GM12878 (cell line): ENCODE results near the gene BEST1. TPM values are rescaled to one million over a fixed set of nuclear protein-coding genes. Genes with fewer than 3 reads are reported as not detected.

Source experiments
- ATAC-seq: fragments of 200-7000 bp; cut with Tn5 transposase; 3 replicates; pipeline ENCODE4 v1.9.1; 2020; ENCODE audit warnings: mild to moderate bottlenecking, moderate library complexity
- BruUV-seq: library from RNA; stranded (reverse); fragments of 400-500 nt; replicated peaks from 2 replicates; lab custom pipeline; 2021; lab: Mats Ljungman, UMichigan
- CTCF ChIA-PET: fragments of 300-600 bp; sonication (Branson Sonifier 250); formaldehyde crosslinking; extraction: SDS; loops from one replicate; lab custom pipeline; 2021; ENCODE audit warnings: inconsistent platforms; lab: Yijun Ruan, JAX
- POLR2A ChIA-PET: fragments of 350-600 bp; formaldehyde crosslinking; extraction: SDS; loops from one replicate; lab custom pipeline; 2021; ENCODE audit warnings: inconsistent platforms; lab: Charles Lee
- RAD21 ChIA-PET: fragments of 300-600 bp; sonication (Branson Sonifier 250); formaldehyde crosslinking; loops from one replicate; lab custom pipeline; 2023; ENCODE audit warnings: antibody characterized with exemption; ENCODE audit not compliant: unreplicated experiment; lab: Charles Lee
- SMC1A ChIA-PET: fragments of 300-600 bp; sonication (Branson Sonifier 250); formaldehyde crosslinking; loops from one replicate; lab custom pipeline; 2023; ENCODE audit not compliant: unreplicated experiment, uncharacterized antibody; lab: Charles Lee
- DNase-seq: peaks from one replicate; pipeline ENCODE4 v3.0.0-alpha.2; 2011; ENCODE audit warnings: low read depth, low spot score
- FAIRE-seq: peaks from 3 replicates; lab custom pipeline; 2011; peaks lifted over from hg19 to GRCh38; lab: Jason Lieb, UNC
- H2AFZ ChIP-seq: 2 replicates; pipeline ENCODE4 v1.6.0; 2011; ENCODE audit warnings: low read depth, low read length, control low read depth; ENCODE audit not compliant: control insufficient read depth
- H3K27ac ChIP-seq: 2 replicates; pipeline ENCODE4 v1.5.1; 2011; ENCODE audit warnings: control low read depth; ENCODE audit not compliant: control insufficient read depth, insufficient read depth
- H3K27me3 ChIP-seq, 2 experiments: replicated peaks in 1 of 2; 2 replicates each; pipeline versions ENCODE4 v1.6.0 to v1.6.1; 2011; ENCODE audit warnings: low read length in 1 of 2; ENCODE audit not compliant: control insufficient read depth in 2 of 2, insufficient read depth in 2 of 2
- H3K36me3 ChIP-seq, 2 experiments: 2 replicates each; pipeline ENCODE4 v1.5.1; 2011; ENCODE audit warnings: low read length in 1 of 2; ENCODE audit not compliant: control insufficient read depth in 2 of 2, insufficient read depth in 2 of 2
- H3K4me1 ChIP-seq: 2 replicates; pipeline ENCODE4 v1.6.1; 2011; ENCODE audit warnings: mild to moderate bottlenecking, low read length, moderate library complexity, mixed read lengths; ENCODE audit not compliant: control insufficient read depth, insufficient read depth
- H3K4me2 ChIP-seq: 2 replicates; pipeline ENCODE4 v1.6.0; 2011; ENCODE audit warnings: control low read depth; ENCODE audit not compliant: control insufficient read depth, insufficient read depth
- H3K4me3 ChIP-seq: fragments of 200-600 bp; sonication (generic); 2 replicates; pipeline ENCODE4 v1.5.1; 2016
- H3K79me2 ChIP-seq: 2 replicates; pipeline ENCODE4 v1.6.0; 2011; ENCODE audit warnings: low read length; ENCODE audit not compliant: control insufficient read depth, insufficient read depth
- H3K9ac ChIP-seq: 2 replicates; pipeline ENCODE4 v1.8.0; 2011; ENCODE audit warnings: low read length, control low read depth, mixed read lengths; ENCODE audit not compliant: control insufficient read depth, insufficient read depth
- H3K9me3 ChIP-seq: replicated peaks from 3 replicates; pipeline ENCODE4 v1.5.1; 2011; ENCODE audit warnings: mild to moderate bottlenecking, low read length; ENCODE audit not compliant: control insufficient read depth, insufficient read depth
- H4K20me1 ChIP-seq: 2 replicates; pipeline ENCODE4 v1.6.0; 2011; ENCODE audit not compliant: control insufficient read depth, insufficient read depth
- FOXM1 ChIP-seq: IDR thresholded peaks from 2 replicates; pipeline ENCODE4 v1.6.1; 2012; ENCODE audit warnings: low read depth, mild to moderate bottlenecking, inconsistent platforms, low read length, moderate library complexity
- NBN ChIP-seq: fragments of 450-650 bp; IDR thresholded peaks from 2 replicates; pipeline ENCODE4 v1.6.1; 2016
- NR2C1 ChIP-seq: fragments of 450-650 bp; IDR thresholded peaks from 2 replicates; pipeline ENCODE4 v1.6.1; 2017; ENCODE audit warnings: antibody characterized with exemption, mild to moderate bottlenecking, moderate library complexity
- NR2C2 ChIP-seq: IDR thresholded peaks from 2 replicates; pipeline ENCODE4 v1.6.1; 2011; ENCODE audit warnings: borderline replicate concordance, low read depth; ENCODE audit not compliant: control insufficient read depth, insufficient read length
- POLR2AphosphoS2 ChIP-seq: IDR thresholded peaks from 2 replicates; pipeline ENCODE4 v1.6.1; 2011; ENCODE audit warnings: low read depth, mild to moderate bottlenecking, low read length, improper control_type of control experiment, moderate library complexity
- RUNX3 ChIP-seq: IDR thresholded peaks from 2 replicates; pipeline ENCODE4 v1.6.1; 2012; ENCODE audit warnings: low read length, inconsistent platforms
- WGBS: methylation state at CpG from one replicate; pipeline ENCODE4 v1.1.6; 2016; ENCODE audit warnings: low lambda C conversion rate; ENCODE audit not compliant: insufficient replicate concordance, insufficient coverage; ENCODE audit errors: missing lambda C conversion rate; 5-methylcytosine and 5-hydroxymethylcytosine counted together
- in situ Hi-C: fragments of 300-500 bp; cut with MboI; formaldehyde crosslinking; loops from 9 replicates; pipeline ENCODE4 v1.14.3; 2018; ENCODE audit warnings: mixed read lengths
- intact Hi-C: fragments of 100-400 bp; cut with micrococcal nuclease; formaldehyde crosslinking; loops from one replicate; pipeline ENCODE4 v1.14.2; 2022; ENCODE audit not compliant: unreplicated experiment
- polyA plus RNA-seq, 11 experiments: library from polyadenylated mRNA; depleted of rRNA in 4 of 11; unstranded in 6 of 11; stranded (reverse) in 5 of 11; fragments of >200 nt; fragmentation: Nextera tagmentation in 4 of 11; fragmentation: Illumina TruSeq in 1 of 11; extraction: Ambion mirVana in 4 of 11; extraction: Trizol in 1 of 11; gene quantifications; 1 replicate in 1 of 11; 2 replicates in 10 of 11; pipeline versions ENCODE4 v1.2.1 to v1.2.3, GENCODE V29; 2011 to 2016; ENCODE audit warnings: inconsistent platforms in 2 of 11, missing spikeins in 2 of 11, low read depth in 1 of 11
- total RNA-seq, 4 experiments: library from RNA; depleted of rRNA in 3 of 4; stranded (reverse); fragments of >200 nt in 3 of 4; fragmentation: Illumina TruSeq in 1 of 4; extraction: Trizol in 1 of 4; gene quantifications; 2 replicates each; pipeline versions ENCODE4 v1.2.1 to v1.2.3, GENCODE V29; 2013 to 2021
- TF ChIP-seq, protein P1 (sequence below): fragments of 450-650 bp; IDR thresholded peaks from 2 replicates; pipeline ENCODE4 v1.6.1; 2014; ENCODE audit warnings: mild to moderate bottlenecking

The BEST1 gene
- total and polyA plus RNA-seq, 10 of the 15 experiments (the other 5 are each of a cell fraction or from before 2014, with no cell fraction given), result 0.03 to 3.4 (median 0.15) TPM; not detected in 1

DNA sequence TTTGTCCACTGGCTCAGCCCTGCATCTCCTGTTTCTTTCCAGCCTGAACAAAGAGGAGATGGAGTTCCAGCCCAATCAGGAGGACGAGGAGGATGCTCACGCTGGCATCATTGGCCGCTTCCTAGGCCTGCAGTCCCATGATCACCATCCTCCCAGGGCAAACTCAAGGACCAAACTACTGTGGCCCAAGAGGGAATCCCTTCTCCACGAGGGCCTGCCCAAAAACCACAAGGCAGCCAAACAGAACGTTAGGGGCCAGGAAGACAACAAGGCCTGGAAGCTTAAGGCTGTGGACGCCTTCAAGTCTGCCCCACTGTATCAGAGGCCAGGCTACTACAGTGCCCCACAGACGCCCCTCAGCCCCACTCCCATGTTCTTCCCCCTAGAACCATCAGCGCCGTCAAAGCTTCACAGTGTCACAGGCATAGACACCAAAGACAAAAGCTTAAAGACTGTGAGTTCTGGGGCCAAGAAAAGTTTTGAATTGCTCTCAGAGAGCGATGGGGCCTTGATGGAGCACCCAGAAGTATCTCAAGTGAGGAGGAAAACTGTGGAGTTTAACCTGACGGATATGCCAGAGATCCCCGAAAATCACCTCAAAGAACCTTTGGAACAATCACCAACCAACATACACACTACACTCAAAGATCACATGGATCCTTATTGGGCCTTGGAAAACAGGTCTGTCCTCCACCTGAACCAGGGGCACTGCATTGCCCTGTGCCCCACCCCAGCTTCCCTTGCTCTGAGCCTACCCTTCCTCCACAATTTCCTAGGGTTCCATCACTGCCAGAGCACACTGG lies 12.3 kb downstream of the BEST1 start:
- CTCF ChIA-PET, result interaction anchor here (0.7 to 1.6 kb wide), 8 partner anchors 10 to 1209 kb away, joined by 3 to 5 read pairs (median 4); no protein-coding TSS in a partner anchor
- no peak for ATAC-seq
- Histone ChIP-seq H2AFZ (no peak overlapping the region), H3K4me3 (no peak overlapping the region), H3K9ac (no peak overlapping the region; the same call in 1 of the 2 replicates), H3K36me3 (peaks cover 6 to 16% of the 10 kb centered on the region in 2 experiments), H3K27me3 (no peaks in the 10 kb centered on the region), H3K27ac (peak overlapping the region; percentile 75; the same call in 1 of the 2 replicates), H3K9me3 (no peaks in the 10 kb centered on the region), H3K4me1 (peaks cover 23% of the 10 kb centered on the region), H3K79me2 (peaks cover 27% of the 10 kb centered on the region), H4K20me1 (peaks cover 8% of the 10 kb centered on the region), H3K4me2 (no peak overlapping the region)
- in situ Hi-C loops, result no loop called here
- 84% methylated on average over 12 of the region's 12 CpGs for WGBS
- intact Hi-C loops, result no loop called here
- DNase-seq, result no peak
- SMC1A ChIA-PET, result interaction anchor here (0.7 to 3.7 kb wide), 4 partner anchors 9 to 144 kb away, joined by 3 to 20 read pairs (median 6); no protein-coding TSS in a partner anchor
- POLR2A ChIA-PET, result interaction anchor here (2.8 kb wide), 1 partner anchor 10 kb away, joined by 10 read pairs; no protein-coding TSS in a partner anchor
- FAIRE-seq, result no peak
- TF ChIP-seq POLR2AphosphoS2 (peak; percentile 6; the same call in 1 of the 2 replicates), RUNX3 (peak; percentile 7; the same call in 1 of the 2 replicates), NBN (no peak), FOXM1 (no peak; the same call in 1 of the 2 replicates), NR2C1 (no peak), NR2C2 (no peak)
- TF ChIP-seq, protein P1, sequence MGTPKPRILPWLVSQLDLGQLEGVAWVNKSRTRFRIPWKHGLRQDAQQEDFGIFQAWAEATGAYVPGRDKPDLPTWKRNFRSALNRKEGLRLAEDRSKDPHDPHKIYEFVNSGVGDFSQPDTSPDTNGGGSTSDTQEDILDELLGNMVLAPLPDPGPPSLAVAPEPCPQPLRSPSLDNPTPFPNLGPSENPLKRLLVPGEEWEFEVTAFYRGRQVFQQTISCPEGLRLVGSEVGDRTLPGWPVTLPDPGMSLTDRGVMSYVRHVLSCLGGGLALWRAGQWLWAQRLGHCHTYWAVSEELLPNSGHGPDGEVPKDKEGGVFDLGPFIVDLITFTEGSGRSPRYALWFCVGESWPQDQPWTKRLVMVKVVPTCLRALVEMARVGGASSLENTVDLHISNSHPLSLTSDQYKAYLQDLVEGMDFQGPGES, result no peak
- BruUV-seq, result no TSS peak
- RAD21 ChIA-PET, result interaction anchor here (1.2 to 2.0 kb wide), 2 partner anchors 10 to 119 kb away, joined by 4 to 8 read pairs; no protein-coding TSS in a partner anchor
